Measurements from ENCODE around the gene NTSR1. TPM values are rescaled to one million over a fixed set of nuclear protein-coding genes. Genes with fewer than 3 reads are reported as not detected.

Gene NTSR1
- total RNA-seq, 1 experiment from 2014 or later = 0.98 TPM

DNA sequence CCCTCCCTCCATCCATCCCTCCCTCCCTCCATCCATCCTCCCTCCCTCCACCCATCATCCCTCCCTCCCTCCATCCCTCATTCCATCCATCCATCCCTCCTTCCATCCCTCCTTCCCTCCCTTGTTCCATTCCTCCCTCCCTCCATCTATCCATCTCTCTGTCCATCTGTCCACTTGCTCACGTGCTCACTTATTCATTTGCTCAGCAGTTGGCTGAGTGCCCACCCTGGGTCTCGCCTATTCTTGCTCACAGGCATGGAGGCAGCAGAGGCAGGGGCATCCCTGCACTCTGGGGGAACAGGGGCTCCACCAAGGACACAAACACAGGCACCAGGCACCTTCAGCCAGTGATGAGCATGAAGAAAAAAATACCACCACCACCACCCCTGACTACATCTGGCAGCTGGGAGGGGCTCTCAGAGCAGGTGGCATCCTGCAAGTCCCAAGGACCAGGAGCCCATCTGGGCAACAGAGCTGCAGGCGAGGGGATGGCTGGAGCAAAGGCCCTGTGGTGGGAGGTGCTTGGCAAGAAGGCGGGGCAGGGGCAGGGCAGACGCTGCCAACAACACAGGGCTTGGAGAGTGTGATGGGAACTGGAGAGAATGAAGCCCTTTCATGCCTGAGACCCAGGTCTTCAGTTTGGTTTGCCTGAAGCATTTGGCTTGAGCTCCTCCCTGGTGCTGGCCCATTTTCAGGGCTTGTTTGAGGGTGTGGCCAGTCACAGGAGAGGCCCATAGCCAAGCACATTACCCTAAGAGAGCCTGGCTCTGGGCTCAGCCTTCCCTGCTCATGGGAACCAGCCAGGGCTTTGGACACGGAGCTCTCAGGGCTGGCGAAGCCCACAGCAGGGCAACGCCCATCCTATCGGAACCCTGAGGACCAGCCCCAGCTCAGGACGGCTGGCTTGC lies 47.4 kb downstream of the NTSR1 start:
- no peak for DNase-seq (ENCODE audit: low read depth)

DNA sequence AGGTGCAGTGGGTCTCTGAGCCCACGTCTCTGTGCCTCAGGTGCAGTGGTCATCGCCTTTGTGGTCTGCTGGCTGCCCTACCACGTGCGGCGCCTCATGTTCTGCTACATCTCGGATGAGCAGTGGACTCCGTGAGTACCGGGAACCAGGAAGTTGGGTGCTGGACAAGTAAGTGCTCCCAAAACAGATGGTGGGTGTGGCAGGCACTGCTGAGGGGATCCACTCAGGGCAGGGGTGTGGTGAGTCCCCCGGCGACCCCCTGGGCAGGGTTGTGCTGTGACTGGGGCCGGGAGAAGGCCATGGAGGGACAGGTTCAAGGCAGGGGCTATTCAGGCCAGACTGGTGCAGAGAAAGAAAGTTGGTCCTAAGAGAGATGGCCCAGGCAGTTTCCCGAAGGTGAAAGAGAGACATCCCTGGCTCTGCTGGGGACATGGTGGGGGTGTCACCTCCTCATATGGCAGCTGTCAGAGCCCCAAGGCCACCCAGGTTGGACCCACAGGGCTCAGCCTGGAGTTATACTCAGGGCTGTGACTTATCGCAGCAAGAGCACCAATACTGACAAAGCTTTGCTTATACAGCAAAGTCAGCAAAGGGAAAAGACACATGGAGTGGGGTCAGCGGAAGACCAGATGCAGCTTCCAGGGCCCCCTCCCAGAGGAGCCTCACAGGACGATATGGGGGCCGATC lies 49.7 kb downstream of the NTSR1 start:
- DNase-seq (ENCODE audit: low read depth) = no peak

DNA sequence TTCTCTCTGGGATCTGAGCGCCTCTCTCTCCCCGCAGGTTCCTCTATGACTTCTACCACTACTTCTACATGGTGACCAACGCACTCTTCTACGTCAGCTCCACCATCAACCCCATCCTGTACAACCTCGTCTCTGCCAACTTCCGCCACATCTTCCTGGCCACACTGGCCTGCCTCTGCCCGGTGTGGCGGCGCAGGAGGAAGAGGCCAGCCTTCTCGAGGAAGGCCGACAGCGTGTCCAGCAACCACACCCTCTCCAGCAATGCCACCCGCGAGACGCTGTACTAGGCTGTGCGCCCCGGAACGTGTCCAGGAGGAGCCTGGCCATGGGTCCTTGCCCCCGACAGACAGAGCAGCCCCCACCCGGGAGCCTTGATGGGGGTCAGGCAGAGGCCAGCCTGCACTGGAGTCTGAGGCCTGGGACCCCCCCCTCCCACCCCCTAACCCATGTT lies 51.4 kb downstream of the NTSR1 start:
- DNase-seq (ENCODE audit: low read depth) = no peak

DNA sequence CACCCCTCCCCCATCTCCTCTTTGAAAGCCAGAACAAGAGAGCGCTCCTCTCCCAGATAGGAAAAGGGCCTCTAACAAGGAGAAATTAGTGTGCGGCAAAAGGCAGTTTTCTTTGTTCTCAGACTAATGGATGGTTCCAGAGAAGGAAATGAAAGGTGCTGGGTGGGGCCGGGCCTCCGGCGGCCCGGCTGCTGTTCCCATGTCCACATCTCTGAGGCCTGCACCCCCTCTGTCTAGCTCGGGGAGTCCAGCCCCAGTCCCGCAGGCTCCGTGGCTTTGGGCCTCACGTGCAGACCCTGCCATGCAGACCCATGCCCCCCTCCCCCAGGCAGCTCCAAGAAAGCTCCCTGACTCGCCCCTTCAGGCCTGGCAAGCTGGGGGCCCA lies 51.8 kb downstream of the NTSR1 start:
- DNase-seq (ENCODE audit: low read depth) = no peak

DNA sequence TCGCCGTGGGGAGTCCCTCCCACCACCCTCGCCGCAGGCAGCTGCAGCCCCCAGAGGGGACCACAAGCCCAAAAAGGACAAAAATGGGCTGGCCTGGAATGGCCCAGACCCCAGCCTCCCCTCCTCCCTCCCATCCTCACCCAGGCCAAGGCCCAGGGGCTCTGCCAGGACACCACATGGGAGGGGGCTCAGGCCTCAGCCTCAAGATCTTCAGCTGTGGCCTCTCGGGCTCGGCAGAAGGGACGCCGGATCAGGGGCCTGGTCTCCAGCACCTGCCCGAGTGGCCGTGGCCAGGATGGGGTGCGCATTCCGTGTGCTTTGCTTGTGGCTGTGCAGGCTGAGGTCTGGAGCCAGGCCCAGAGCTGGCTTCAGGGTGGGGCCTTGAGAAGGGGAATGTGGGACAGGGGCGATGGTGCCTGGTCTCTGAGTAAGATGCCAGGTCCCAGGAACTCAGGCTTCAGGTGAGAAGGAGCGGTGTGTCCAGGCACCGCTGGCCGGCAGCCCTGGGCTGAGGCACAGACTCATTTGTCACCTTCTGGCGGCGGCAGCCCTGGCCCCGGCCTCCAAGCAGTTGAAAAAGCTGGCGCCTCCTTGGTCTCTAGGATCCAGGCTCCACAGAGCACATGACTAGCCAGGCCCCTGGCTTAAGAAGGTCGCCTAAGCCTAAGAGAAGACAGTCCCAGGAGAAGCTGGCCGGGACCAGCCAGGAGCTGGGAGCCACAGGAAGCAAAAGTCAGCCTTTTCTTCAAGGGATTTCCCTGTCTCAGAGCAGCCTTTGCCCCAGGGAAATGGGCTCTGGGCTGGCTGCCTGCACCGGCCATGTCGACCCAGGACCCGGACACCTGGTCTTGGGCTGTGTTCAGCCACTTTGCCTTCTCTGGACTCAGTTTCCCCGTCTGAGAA lies 52.5 kb downstream of the NTSR1 start:
- DNase-seq (ENCODE audit: low read depth) = no peak

DNA sequence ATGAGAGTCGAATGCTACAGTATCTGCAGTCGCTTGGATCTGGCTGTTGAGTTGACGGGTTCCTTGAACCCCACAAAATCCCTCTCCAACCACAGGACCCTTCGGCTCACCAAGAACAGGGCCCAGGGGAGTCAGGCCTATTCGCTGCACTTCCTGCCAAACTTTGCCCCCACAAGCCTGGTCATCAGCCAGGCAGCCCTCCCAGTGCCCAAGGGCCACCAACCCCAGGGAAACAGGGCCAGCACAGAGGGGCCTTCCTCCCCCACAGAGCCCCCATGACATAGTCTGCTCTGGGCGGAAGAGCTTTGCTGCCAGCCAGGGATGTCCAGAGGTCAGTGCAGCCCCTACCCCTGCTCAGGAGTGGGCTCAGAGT lies 53.1 kb downstream of the NTSR1 start:
- DNase-seq (ENCODE audit: low read depth) = no peak

DNA sequence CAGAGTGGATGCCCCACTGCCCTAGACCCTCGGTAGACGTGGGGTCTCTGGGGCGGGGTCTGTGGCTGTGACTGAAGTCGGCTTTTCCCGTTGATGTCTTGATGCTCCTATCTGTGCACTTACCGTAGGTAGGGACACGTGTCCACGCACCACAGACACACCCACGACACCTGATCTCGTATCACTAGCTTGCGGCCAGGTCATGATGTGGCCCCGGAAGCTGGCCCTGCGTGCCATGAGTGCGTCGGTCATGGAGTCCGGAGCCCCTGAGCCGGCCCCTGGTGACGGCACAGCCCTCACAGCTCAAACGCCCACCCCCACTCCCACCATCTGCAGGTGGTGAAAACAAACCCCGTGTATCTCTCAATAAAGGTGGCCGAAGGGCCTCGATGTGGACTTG lies 53.7 kb downstream of the NTSR1 start:
- no peak for DNase-seq (ENCODE audit: low read depth)

DNA sequence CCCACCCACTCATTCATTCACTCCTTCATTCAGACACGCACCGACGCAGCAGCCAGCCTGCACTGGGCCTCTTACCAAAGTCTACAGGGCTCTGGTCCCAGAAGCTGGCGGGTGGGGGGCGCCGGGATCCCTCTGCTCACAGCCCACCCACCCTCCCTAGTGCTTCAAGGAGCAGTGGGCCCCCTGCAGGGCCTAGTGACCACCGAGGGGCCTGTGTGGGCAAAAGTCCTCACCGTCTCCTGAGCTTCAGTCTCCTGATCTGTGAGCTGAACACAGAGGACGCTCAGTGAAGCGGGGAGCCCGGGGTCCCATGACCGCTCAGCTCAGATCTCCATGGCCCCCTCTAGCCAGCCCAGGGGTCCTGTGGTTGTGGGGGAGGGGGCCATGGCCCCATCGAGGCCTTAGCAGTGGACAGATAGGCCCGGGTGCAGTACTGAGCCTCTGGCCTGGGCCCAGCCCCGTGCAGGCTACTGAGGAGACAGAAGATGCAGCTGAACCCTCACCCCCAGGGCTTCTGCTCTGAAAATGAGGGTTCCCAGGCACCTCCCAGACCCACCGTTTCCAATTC lies 54.2 kb downstream of the NTSR1 start:
- no peak for DNase-seq (ENCODE audit: low read depth)

DNA sequence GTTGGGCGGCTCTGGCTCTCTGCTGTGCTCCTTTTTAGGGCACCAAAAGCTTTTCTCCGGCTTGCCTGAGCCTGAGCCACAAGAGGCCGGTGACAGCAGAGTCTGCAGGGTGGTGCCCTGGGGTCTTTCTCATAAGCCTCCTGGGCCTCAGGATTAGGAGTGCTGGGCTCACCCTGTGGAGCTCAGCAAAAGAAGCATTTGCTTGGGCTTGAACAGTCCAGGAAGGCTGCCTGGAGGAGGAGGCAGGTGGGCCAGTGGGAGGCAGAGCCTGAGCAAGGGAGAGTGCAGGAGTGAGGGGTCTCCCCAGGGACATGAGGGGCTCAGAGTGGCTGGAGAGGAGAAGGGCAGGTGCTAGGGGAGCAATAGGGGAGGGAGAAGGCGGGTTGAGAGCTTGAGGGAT lies 54.8 kb downstream of the NTSR1 start:
- DNase-seq (ENCODE audit: low read depth) = no peak

DNA sequence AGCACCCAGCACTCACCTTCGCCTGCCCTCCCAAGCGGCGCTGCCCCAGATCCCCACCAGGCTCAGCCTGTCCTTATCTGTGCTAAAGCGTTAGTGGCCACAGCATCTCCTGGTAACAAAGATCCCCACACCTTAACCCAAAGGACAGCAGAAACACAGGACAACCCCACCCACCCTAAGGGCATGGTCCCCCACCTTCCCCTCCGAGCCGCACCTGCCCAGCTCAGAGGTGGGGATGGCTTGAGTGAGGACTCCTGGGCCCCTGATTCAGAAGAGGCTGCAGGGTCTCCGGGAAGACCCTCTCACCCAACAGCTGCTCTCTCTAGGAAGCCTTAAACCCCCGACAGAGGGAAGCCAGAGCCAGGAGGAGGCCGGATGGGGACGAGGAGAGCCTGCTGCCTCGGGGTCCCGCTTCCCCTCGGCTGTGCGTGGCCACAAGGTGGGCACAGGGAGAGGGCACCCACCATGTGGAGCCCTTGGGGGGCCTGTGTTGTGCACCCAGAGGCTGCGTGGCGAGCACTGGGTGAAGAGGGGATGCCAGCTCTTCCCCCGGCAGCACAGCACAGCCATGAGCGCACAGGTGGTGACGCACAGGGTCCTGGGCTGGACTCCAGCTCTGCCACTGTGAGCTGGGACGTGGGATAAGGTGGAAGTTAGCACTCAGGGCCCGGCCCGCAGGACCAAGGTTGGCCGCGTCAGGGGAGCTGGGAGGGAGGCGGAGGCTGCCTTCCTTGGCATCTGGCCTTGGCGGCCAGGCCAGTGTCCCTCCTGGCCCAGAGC lies 55.7 kb downstream of the NTSR1 start:
- DNase-seq (ENCODE audit: low read depth) = no peak

DNA sequence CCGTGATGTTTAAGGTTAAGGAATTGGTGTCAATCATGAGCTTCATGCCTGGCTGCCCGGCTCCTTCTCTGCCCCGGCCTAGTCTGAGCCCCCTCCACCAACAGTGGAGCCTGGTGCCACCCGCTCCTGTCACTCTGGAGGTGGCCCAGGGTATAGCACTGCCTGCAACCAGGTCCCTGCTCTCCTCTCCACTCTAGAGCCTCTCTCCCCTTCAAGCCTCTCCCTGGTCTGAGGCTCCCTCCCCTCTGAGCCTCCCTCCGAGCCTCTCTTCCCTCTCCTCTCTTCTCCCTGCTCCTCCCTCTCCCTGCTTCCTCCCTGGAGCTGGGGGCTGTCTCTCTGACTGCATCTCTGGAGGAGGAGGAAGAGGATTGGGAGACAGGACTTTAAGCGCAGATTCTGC lies 56.4 kb downstream of the NTSR1 start:
- no peak for DNase-seq (ENCODE audit: low read depth)

DNA sequence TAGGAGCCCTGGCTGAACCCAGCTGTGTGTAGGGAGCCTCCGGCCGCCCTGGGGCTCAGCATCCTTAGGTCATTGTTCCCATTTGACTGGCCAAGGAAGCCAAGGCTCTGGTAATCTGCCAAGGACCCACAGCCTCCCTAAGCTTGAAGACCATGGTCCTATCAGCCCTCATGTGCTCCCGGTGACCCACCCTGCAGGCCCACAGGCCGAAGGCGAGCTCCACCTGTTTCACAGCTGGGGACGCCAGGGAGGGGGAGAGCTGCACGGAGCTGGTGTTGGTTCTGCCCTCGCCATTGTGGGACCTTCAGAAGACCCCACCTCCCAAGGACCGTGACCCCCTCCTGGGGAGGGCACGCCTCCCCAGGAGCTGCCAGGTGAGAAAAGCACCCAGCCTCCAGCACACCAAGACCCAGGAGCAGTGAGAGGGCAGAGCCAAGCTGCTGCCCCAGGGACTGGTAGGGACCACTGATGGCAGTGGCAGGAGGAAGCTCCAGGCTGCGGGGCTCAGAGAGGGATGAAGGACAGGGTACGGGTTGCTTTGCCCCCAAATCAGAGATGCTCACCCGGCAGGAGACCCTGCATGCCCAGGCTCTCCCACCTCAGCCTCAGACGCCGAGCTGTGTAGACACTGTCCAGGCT lies 56.9 kb downstream of the NTSR1 start:
- no peak for DNase-seq (ENCODE audit: low read depth)

DNA sequence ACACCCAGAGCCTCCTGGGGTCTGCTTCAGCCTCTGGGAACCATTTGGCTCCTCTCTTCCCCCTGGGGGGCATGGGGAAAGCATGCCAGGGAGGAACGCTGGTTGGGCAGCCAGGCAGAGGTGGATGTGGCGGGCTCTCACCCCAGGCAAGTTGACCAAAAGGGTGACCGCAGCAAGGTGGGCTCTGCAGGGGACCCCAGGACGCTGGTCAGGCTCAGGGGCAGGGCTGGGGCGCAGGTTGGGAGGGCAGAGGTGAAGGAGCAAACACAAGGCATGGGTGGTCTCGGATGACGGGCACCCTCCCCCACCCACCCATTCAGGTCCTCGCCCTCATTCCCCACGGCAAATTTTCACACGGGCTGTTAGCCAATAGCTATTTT lies 57.4 kb downstream of the NTSR1 start:
- no peak for DNase-seq (ENCODE audit: low read depth)

DNA sequence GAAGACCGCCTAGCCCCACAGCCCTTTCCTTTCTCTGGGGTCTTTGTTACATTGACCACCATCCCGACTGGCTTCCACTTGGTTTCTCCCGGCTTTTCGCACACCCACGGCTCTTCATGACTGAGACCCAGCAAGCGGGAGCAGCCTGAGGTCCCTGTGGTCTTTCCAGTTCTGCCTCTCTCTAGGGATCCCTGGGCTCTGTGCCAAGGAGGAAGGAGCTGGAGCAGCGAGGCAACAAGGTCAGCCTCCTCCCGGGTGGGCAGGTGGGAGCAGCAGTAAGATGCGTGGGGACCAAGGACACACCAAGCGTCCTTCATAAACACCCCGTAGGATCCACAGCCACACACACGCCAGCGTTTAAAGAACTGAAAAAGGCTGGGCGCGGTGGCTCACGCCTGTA lies 58.1 kb downstream of the NTSR1 start:
- no peak for DNase-seq (ENCODE audit: low read depth)

DNA sequence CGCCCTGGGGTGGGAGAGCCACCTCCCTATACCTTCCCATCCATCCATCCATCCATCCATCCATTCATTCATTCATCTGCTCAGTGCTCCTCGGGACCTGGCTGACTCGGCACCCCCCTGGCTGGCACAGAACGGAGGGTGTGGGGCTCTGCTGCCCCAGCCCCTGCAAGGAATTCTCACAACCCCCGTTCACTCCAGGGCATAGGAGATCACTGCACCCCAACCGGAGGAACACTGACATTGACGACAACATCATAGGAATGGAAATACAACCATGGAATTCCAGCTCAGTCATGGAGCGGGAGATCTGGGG lies 59.6 kb downstream of the NTSR1 start:
- DNase-seq (ENCODE audit: low read depth) = no peak

DNA sequence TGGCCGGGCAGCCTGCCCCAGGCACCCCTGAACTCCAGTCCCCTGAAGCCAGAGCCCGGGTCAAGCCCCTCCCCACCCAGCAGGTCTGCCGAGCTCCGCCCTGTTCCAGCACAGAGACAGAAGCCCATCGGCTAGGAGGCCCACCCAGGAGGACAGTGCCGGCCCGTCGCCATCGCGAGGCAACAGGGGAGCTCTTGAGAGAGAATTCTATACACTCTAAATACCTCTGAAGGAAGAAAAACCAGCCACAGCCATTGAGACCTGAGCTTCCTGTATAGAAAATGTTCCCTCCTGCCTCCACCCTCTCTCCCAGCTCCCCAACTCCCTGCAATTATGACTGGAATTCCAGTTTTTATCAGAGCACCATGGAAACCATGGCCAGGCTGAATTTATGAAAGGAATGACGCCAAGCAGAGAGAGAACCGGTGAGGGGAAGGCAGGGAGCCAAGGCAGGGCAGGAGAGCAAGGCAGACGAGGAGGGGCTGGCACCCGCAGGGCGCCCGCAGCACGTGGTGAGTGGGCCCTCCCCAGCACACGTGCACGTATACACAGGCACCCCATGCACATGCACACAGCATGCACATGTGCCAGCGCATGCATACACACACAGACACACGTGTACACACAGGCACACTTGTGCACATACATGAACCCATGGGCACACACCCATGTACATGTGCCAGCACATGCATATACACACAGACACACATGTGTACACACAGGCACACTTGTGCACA lies 60.1 kb downstream of the NTSR1 start:
- DNase-seq (ENCODE audit: low read depth) = no peak

DNA sequence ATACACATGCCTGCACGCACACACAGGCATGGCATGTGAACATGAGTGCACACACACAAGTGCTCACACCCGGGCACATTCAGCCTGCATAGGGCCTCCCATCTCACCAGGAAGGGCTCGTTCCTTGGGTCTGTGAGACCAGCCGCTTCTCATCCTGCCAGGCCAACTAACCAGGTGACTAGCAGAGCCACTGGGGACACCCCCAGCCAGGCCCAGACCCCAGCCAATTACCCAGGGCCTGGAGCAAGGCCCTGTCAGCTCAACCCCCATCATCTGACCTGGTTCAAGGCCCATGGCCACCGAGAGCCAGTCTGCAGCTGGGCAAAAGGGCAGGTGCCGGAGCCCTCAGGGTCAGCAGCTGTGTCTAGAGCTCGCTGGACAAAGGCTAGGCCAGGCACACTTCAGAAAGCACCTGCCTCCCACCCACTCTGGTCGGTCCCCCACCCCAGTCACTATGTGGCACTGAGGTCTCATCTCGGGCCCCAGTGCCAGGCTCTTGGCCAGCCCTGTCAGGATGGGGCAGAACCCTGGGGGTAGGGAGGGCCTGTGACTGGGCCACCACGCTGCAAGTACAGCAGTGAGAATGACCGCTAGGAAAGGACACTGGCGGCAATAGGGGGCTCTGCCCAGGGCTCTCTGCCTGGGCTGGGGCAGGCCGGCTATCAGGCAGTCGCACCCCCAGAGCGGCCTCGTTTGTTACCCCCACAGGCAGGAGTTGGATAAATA lies 60.9 kb downstream of the NTSR1 start:
- DNase-seq (ENCODE audit: low read depth) = no peak

DNA sequence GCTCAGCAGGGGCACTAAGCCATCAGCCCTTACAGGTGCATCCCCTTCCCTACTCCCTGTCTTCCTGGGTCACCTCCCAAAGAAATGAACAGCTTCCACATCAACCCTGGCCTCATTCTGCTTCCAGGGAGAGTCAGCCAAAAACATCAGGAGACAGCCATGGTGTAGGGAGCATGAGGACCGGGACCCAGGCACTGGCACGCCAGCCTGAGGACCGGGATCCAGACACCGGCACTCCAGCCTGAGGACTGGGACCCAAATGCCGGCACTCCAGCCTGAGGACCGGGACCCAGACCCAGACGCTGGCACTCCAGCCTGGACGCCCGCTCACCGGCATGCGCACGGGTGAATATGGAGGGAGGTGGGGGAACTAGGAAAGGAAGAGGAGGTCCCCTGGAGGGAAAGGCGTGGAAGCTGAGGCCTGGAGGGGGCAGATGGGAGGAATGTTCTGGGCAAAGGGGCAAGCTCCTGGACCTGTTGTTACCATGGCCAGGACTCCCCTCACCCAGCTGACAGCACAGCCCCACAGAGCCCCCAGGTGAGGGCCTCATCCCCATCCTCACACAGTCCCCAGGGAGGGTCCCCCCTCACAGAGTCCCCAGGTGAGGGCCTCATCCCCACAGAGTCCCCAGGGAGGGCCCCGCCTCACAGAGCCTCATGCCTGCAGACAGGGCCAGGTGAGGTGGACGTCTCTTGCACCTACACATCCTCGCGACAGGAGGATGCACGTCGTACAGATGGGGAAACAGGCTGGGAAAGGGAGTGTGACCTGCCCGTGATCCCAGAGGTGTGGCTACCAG lies 61.7 kb downstream of the NTSR1 start:
- no peak for DNase-seq (ENCODE audit: low read depth)

All from LHCN-M2 (cell line).